GM19193 (cell line): ENCODE measurements around the gene ZFP62.

Experiments
- POLR2A ChIP-seq: IDR thresholded peaks from 4 replicates; pipeline ENCODE4 v1.6.1; 2011; ENCODE audit not compliant: insufficient read depth, insufficient read length; ENCODE audit errors: extremely low read depth

Gene ZFP62

GRCh38 chr5:180799194-180799593 lies 61.9 kb downstream of the ZFP62 start:
- TF ChIP-seq POLR2A: no peak

DNA sequence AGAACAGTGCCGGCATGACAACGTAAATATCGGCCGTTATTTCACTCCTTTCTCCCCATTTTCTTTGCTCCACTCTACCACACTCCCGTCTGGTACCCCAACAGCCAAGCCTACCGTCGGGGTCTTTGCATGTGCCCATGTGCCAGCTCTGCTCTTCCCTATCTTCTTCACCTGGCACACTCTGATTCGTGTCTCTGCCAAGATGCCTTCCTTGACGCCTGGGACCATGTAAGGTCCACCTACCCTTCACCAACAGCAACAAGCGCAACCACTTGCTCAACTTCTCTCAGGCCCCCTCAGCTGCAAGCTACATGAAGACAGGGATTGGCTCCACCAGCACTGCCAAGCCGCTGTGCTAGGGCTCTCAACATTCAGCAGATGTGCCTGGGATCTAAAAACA lies 62.9 kb downstream of the ZFP62 start:
- TF ChIP-seq POLR2A: no peak
